ENCODE results near the gene IFT81.
A peak's percentile ranks its signal among the peaks of the same experiment; 100 is the strongest.
"Not testable (repeated sequence)": the region's sequence is repeated elsewhere in the genome, so short reads cannot be mapped to it uniquely, and the experiment has no call there.

Gene IFT81

DNA sequence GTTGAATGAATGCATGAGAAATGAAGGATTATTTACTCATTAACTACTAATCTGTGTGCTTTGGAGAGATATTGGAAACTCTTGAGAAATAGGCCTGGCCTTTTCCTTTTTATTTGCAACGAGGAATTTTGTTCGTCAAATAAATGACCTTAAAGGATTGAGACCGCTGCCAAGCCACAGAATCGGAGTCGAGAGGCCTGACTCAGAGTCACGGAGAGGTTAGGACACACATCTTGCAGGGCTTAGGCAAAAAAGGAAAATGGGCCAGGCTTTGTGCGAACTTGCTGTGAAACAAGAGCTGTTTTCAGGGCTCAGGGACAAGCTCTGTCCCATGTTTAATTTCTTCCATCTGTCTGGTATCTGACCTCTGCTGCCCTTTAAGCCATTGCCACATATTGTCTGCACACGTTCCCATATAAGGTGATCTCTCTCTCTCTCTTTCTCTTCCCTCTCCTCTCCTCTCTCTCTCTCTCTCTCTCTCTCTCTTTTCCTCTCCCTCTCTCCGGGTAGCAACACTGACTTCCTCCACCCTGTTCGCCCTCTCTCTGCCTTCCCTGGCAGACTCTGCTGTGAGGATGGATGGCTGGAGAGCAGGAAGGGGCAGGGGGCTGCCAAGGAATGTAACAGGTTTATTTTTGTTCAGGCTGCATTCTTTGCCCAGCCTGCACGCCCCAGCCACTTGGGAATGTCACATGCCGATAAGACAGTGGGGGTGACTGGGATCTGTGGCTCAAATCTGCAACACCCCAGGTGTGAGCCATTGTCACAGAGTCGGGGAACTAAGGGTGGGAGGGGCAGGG lies 14.9 kb upstream of the IFT81 start:
- FAIRE-seq = no peak
- DNase-seq (ENCODE audit: insufficient read length) = no peak

DNA sequence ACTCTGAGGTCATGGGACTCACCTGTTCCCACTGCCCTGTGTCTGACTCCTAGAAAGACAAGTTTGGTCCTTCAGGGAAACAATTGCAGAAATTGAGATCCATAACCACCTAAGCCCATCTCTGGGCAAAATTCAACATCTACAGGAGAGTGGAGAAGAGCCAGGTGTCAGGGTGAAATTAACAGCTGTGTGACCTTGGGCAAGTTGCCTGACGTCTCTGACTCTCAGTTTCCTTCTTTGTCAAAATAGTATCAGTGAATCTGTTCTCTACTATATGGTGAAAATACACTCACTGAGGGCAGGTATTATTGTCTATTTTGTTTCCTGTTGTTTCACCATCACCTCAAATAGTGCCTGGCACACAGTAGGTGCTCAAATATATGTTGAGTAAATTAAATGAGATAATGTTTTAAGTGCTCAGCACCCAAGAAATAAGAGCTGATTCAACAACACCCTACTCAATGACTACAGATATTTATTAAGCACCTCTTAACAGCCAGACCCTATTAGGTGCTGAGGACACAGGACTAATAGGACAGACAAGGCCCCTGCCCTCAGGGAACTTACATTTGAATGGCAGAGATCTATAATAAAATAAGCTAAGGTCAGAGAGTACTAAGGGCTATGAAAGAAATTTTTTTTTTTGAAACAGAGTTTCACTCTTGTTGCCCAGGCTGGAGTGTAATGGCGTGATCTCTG lies 14.2 kb upstream of the IFT81 start:
- FAIRE-seq = no peak
- DNase-seq (ENCODE audit: insufficient read length) = no peak
- TF ChIP-seq POLR2A (IDR thresholded peaks at IDR 0.05; ENCODE audit: low read depth, low read length) = no peak
- no peak for TF ChIP-seq POLR2AphosphoS5 (IDR thresholded peaks at IDR 0.05; ENCODE audit: low read depth, low read length)
- TF ChIP-seq TAF1 (IDR thresholded peaks at IDR 0.05; ENCODE audit: borderline replicate concordance, low read depth, low read length) = no peak

More for the DNA sequence above, 14.9 kb upstream of the IFT81 start:
- TF ChIP-seq POLR2AphosphoS5 (IDR thresholded peaks at IDR 0.05; ENCODE audit: low read depth, low read length) (no peak), TAF1 (IDR thresholded peaks at IDR 0.05; ENCODE audit: borderline replicate concordance, low read depth, low read length) (no peak), POLR2A (IDR thresholded peaks at IDR 0.05; ENCODE audit: low read depth, low read length) (no peak)

- DNase-seq (ENCODE audit: insufficient read length) (no peak), FAIRE-seq (no peak)
- TF ChIP-seq POLR2A (IDR thresholded peaks at IDR 0.05; ENCODE audit: low read depth, low read length) (no peak), TAF1 (IDR thresholded peaks at IDR 0.05; ENCODE audit: borderline replicate concordance, low read depth, low read length) (no peak), POLR2AphosphoS5 (IDR thresholded peaks at IDR 0.05; ENCODE audit: low read depth, low read length) (no peak)
Measured at GRCh38 chr12:110111476-110112334, 12.5 kb upstream of the IFT81 start.

DNA sequence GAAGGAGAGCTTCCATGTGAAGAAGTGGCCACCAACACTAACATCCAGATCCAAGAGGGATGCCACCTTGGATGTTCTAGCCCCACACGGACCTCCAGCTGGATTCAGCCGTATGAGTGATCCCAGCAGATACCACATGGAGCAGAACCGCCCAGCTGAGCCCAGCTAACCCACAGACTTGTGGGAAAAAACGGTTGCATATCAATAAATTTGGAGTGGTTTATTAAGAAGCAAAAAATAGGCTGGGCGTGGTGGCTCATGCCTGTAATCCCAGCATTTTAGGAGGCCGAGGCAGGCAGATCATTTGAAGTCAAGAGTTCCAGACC lies 11.9 kb upstream of the IFT81 start:
- no peak for FAIRE-seq
- TF ChIP-seq TAF1 (IDR thresholded peaks at IDR 0.05; ENCODE audit: borderline replicate concordance, low read depth, low read length) = no peak
- DNase-seq (ENCODE audit: insufficient read length) = no peak

DNA sequence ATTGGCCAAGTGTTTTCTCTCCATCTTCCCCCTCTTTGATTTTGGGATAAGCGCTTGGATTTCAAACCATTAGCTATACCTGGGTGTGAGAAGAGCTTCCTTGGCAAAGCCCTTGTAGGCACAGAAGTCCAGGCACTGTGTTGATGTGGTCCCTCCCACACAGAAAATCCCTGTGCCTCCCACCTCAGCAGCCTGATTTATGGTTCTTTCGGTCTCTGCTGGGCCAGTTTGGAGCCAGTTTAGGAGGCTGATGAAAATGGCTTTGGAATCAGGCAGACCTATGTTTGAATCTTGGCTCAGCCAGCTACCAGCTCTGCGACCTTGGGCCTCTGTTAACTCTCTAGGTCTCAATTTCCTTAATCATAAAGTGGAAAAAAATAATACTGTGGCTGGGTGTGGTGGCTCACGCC lies 9.6 kb upstream of the IFT81 start:
- TF ChIP-seq POLR2A (IDR thresholded peaks at IDR 0.05; ENCODE audit: low read depth, low read length) (no peak), POLR2AphosphoS5 (IDR thresholded peaks at IDR 0.05; ENCODE audit: low read depth, low read length) (no peak), TAF1 (IDR thresholded peaks at IDR 0.05; ENCODE audit: borderline replicate concordance, low read depth, low read length) (no peak)
- FAIRE-seq = no peak
- DNase-seq (ENCODE audit: insufficient read length) = no peak

GRCh38 chr12:110115675-110116074 lies 8.5 kb upstream of the IFT81 start:
- DNase-seq (ENCODE audit: insufficient read length) (no peak), FAIRE-seq (no peak)
- TF ChIP-seq TAF1 (IDR thresholded peaks at IDR 0.05; ENCODE audit: borderline replicate concordance, low read depth, low read length) = no peak
- no peak for TF ChIP-seq POLR2AphosphoS5 (IDR thresholded peaks at IDR 0.05; ENCODE audit: low read depth, low read length)
- no peak for TF ChIP-seq POLR2A (IDR thresholded peaks at IDR 0.05; ENCODE audit: low read depth, low read length)

GRCh38 chr12:110116623-110117022 lies 7.5 kb upstream of the IFT81 start:
- no peak for FAIRE-seq
- no peak for DNase-seq (ENCODE audit: insufficient read length)
- no peak for TF ChIP-seq POLR2A (IDR thresholded peaks at IDR 0.05; ENCODE audit: low read depth, low read length)
- TF ChIP-seq TAF1 (IDR thresholded peaks at IDR 0.05; ENCODE audit: borderline replicate concordance, low read depth, low read length) = no peak
- TF ChIP-seq POLR2AphosphoS5 (IDR thresholded peaks at IDR 0.05; ENCODE audit: low read depth, low read length) = no peak

DNA sequence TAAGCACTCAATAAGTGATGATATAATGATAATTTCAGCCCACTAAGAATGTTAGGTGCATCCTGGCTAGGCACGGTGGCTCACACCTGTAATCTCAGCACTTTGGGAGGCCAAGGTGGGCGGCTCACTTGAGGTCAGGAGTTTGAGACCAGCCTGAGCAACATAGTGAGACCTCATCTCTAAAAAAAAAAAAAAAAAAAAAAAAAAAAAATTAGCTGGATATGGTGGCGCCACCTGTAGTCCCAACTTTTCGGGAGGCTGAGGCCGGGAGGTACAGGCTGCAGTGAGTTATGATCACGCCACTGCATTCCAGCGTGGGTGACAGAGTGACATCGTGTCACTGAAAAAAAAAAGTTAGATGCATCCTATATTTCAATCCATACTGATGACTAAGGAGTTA lies 6.9 kb upstream of the IFT81 start:
- not testable (repeated sequence) for DNase-seq (ENCODE audit: insufficient read length); FAIRE-seq

DNA sequence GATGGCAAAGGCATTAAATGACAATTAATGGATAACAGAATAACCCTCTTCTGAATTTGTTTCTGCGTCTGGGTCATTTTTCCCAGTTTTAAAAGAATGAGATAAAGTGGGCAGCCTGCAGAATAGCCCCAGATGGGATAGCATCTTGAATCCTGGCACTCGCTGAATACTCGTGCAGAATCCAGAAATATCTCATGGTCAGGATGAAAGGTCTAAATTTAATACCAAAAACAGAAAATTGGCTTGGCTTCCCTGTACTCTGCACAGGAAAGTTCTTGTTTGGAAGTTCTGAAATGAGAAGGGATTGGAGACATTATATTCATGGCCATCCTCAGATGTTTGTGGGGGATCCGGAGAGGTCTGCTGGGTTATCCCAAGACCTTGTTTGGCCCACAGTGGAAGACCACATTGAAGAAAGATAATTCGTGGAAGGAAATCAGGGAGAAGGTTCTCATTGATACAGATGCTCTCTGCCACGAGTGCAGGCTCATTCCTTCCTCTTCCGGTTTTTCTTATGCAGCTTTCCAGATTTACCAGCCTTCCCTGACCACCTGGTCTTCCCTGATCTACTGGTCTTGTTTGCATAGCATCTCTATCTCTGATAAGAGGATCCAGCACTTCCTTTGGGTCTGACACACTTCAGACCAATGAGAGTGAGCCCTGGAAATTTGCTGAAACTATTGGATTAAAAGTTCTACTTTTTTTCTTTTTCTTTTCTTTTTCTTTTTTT lies 6.0 kb upstream of the IFT81 start:
- FAIRE-seq = no peak
- TF ChIP-seq POLR2AphosphoS5 (IDR thresholded peaks at IDR 0.05; ENCODE audit: low read depth, low read length) = no peak
- TF ChIP-seq TAF1 (IDR thresholded peaks at IDR 0.05; ENCODE audit: borderline replicate concordance, low read depth, low read length) = no peak
- TF ChIP-seq POLR2A (IDR thresholded peaks at IDR 0.05; ENCODE audit: low read depth, low read length) = no peak
- no peak for DNase-seq (ENCODE audit: insufficient read length)

DNA sequence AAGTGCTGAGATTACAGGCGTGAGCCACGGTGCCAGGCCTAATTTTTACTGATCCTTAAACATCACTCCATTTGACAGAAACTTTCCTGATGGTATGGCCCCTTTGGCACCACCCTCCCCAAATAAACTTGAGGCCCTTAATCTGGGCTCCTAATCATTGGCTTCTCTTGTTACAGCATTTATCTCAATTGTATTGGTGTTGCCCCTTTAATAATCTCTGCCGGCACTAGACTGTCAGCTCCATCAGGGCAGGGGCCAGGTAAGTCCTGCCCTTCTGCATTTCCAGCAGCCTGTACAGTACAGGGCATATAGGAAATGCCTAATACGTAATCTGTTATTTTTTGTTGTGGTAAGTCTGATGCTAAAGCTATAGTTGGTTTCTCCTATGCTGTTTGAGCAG lies 1.2 kb upstream of the IFT81 start:
- FAIRE-seq (no peak), DNase-seq (ENCODE audit: insufficient read length) (no peak)
- TF ChIP-seq POLR2AphosphoS5 (IDR thresholded peaks at IDR 0.05; ENCODE audit: low read depth, low read length) (no peak), TAF1 (IDR thresholded peaks at IDR 0.05; ENCODE audit: borderline replicate concordance, low read depth, low read length) (no peak), POLR2A (IDR thresholded peaks at IDR 0.05; ENCODE audit: low read depth, low read length) (no peak)

GRCh38 chr12:110123919-110124268 lies 263 bp upstream of the IFT81 start:
- FAIRE-seq = peak; percentile 21
- TF ChIP-seq POLR2A (IDR thresholded peaks at IDR 0.05; ENCODE audit: low read depth, low read length) (no peak), POLR2AphosphoS5 (IDR thresholded peaks at IDR 0.05; ENCODE audit: low read depth, low read length) (no peak), TAF1 (IDR thresholded peaks at IDR 0.05; ENCODE audit: borderline replicate concordance, low read depth, low read length) (no peak)

More at GRCh38 chr12:110123919-110124268, 263 bp upstream of the IFT81 start:
- no peak for DNase-seq (ENCODE audit: insufficient read length)

All from GM12892 (cell line).